Smooth muscle cell (in vitro differentiated cells): ENCODE data around the gene ZNF654. TPM values are rescaled to one million over a fixed set of nuclear protein-coding genes. Genes with fewer than 3 reads are reported as not detected.
A peak's percentile ranks its signal among the peaks of the same experiment; 100 is the strongest.

ENCODE experiments used
- DNase-seq: peaks from one replicate; lab custom pipeline; 2025; ENCODE audit not compliant: unreplicated experiment; lab: John Stamatoyannopoulos, UW
- H2AFZ ChIP-seq: fragments of 200-600 bp; sonication (generic); 2 replicates; pipeline ENCODE4 v1.6.0; 2016; ENCODE audit warnings: antibody characterized with exemption, low read depth, mild to moderate bottlenecking
- H3F3A ChIP-seq: fragments of 200-600 bp; sonication (generic); 2 replicates; pipeline ENCODE4 v1.6.0; 2017; ENCODE audit warnings: antibody characterized with exemption, low read depth
- H3K27ac ChIP-seq: fragments of 200-600 bp; sonication (generic); 2 replicates; pipeline ENCODE4 v1.5.1; 2016; ENCODE audit warnings: low read depth, mild to moderate bottlenecking
- H3K27me3 ChIP-seq: fragments of 200-600 bp; sonication (generic); 2 replicates; pipeline ENCODE4 v1.6.1; 2016; ENCODE audit warnings: low read depth, mild to moderate bottlenecking
- H3K36me3 ChIP-seq: fragments of 200-600 bp; sonication (generic); 2 replicates; pipeline ENCODE4 v1.5.1; 2016; ENCODE audit warnings: low read depth
- H3K4me1 ChIP-seq: fragments of 200-600 bp; sonication (generic); 2 replicates; pipeline ENCODE4 v1.5.1; 2016; ENCODE audit warnings: low read depth
- H3K4me2 ChIP-seq: fragments of 200-600 bp; sonication (generic); 2 replicates; pipeline ENCODE4 v1.6.0; 2016; ENCODE audit warnings: mild to moderate bottlenecking
- H3K4me3 ChIP-seq: fragments of 200-600 bp; sonication (generic); 2 replicates; pipeline ENCODE4 v1.5.1; 2016; ENCODE audit warnings: mild to moderate bottlenecking
- H3K79me2 ChIP-seq: fragments of 200-600 bp; sonication (generic); 2 replicates; pipeline ENCODE4 v1.6.0; 2016; ENCODE audit warnings: low read depth, mild to moderate bottlenecking
- H3K9ac ChIP-seq: fragments of 200-600 bp; sonication (generic); 2 replicates; pipeline ENCODE4 v1.6.0; 2016; ENCODE audit warnings: low read depth
- H3K9me3 ChIP-seq: fragments of 200-600 bp; sonication (generic); replicated peaks from 2 replicates; pipeline ENCODE4 v1.5.1; 2016; ENCODE audit warnings: low read depth
- H4K20me1 ChIP-seq: fragments of 200-600 bp; sonication (generic); 2 replicates; pipeline ENCODE4 v1.6.0; 2016; ENCODE audit warnings: low read depth
- WGBS: methylation state at CpG from one replicate; pipeline ENCODE4 v1.1.7; 2016; ENCODE audit warnings: low lambda C conversion rate; 5-methylcytosine and 5-hydroxymethylcytosine counted together
- polyA plus RNA-seq: library from polyadenylated mRNA; unstranded; fragments of >200 nt; fragmentation: Nextera tagmentation; extraction: Ambion mirVana; gene quantifications from 2 replicates; pipeline ENCODE4 v1.2.1, GENCODE V29; 2016
- total RNA-seq: library from RNA; depleted of rRNA; stranded (reverse); fragments of >200 nt; gene quantifications from 2 replicates; pipeline ENCODE4 v1.2.3, GENCODE V29; 2014
- TF ChIP-seq, protein P1 (sequence below): fragments of 200-600 bp; sonication (generic); IDR thresholded peaks from 2 replicates; pipeline ENCODE4 v1.5.1; 2017; ENCODE audit warnings: borderline replicate concordance, mild to moderate bottlenecking, antibody characterized with exemption; ENCODE audit not compliant: insufficient read depth, poor library complexity, severe bottlenecking

The ZNF654 gene
- total and polyA plus RNA-seq, 2 experiments from 2014 or later = 4.9 to 21.2 TPM

- peak overlapping the region; percentile 99 for H2AFZ ChIP-seq
- no peaks in the 10 kb centered on the region for H3K27me3 ChIP-seq
- H3K4me3 ChIP-seq = peak overlapping the region; percentile 42
- H3K79me2 ChIP-seq = no peaks in the 10 kb centered on the region
- H3K4me1 ChIP-seq = no peaks in the 10 kb centered on the region
- H4K20me1 ChIP-seq = no peaks in the 10 kb centered on the region
- H3K9me3 ChIP-seq = no peaks in the 10 kb centered on the region
- TF ChIP-seq, protein P1, sequence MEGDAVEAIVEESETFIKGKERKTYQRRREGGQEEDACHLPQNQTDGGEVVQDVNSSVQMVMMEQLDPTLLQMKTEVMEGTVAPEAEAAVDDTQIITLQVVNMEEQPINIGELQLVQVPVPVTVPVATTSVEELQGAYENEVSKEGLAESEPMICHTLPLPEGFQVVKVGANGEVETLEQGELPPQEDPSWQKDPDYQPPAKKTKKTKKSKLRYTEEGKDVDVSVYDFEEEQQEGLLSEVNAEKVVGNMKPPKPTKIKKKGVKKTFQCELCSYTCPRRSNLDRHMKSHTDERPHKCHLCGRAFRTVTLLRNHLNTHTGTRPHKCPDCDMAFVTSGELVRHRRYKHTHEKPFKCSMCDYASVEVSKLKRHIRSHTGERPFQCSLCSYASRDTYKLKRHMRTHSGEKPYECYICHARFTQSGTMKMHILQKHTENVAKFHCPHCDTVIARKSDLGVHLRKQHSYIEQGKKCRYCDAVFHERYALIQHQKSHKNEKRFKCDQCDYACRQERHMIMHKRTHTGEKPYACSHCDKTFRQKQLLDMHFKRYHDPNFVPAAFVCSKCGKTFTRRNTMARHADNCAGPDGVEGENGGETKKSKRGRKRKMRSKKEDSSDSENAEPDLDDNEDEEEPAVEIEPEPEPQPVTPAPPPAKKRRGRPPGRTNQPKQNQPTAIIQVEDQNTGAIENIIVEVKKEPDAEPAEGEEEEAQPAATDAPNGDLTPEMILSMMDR = no peak
- H3K27ac ChIP-seq = no peak overlapping the region
- H3K36me3 ChIP-seq = no peaks in the 10 kb centered on the region
- DNase-seq = no peak
- 65% methylated on average over 1 of the region's 1 CpG for WGBS
- H3K9ac ChIP-seq = no peak overlapping the region
- H3K4me2 ChIP-seq = peak overlapping the region; percentile 80
- H3F3A ChIP-seq = no peaks in the 10 kb centered on the region
Observed at GRCh38 chr3:88031642-88032077, 27.4 kb upstream of the ZNF654 start.

DNA sequence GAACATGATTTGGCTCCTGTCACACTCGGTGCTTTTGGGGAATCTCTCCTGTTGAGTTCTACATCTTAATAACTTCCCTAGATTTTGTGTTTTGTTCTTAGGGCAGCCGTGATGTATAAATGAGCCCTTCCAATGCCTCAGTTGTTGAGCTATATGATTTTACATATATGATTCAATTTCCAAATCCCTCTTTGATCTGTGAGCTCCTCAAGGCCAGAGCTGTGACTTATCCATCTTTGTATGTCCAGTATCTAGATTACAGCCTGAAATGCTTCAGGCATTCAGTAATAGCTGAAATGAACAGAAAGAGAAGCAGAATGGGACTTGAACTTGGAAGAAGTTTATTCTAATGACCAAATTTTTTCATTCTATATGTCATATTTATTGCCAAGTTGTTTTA lies 26.8 kb upstream of the ZNF654 start:
- no peaks in the 10 kb centered on the region for H3K4me1 ChIP-seq
- H3K9me3 ChIP-seq = no peaks in the 10 kb centered on the region
- TF ChIP-seq, protein P1 = no peak
- no peaks in the 10 kb centered on the region for H3K79me2 ChIP-seq
- no peaks in the 10 kb centered on the region for H3F3A ChIP-seq
- H3K9ac ChIP-seq = no peak overlapping the region
- no peaks in the 10 kb centered on the region for H3K36me3 ChIP-seq
- peak overlapping the region; percentile 80 for H3K4me2 ChIP-seq
- H4K20me1 ChIP-seq = no peaks in the 10 kb centered on the region
- H3K27me3 ChIP-seq = no peaks in the 10 kb centered on the region
- DNase-seq = no peak
- no peak overlapping the region for H3K27ac ChIP-seq
- peak overlapping the region; percentile 42 for H3K4me3 ChIP-seq
- peak overlapping the region; percentile 99 for H2AFZ ChIP-seq
- 90% methylated on average over 2 of the region's 2 CpGs for WGBS

- Histone ChIP-seq H3K4me2 (no peak overlapping the region), H3F3A (no peaks in the 10 kb centered on the region), H3K27ac (no peak overlapping the region), H3K4me1 (no peaks in the 10 kb centered on the region), H3K9me3 (no peaks in the 10 kb centered on the region), H3K4me3 (no peak overlapping the region), H3K27me3 (no peaks in the 10 kb centered on the region), H3K9ac (no peak overlapping the region), H2AFZ (no peak overlapping the region), H3K36me3 (no peaks in the 10 kb centered on the region), H4K20me1 (no peaks in the 10 kb centered on the region), H3K79me2 (no peaks in the 10 kb centered on the region)
- no peak for DNase-seq
- 80% methylated on average over 2 of the region's 2 CpGs for WGBS
- TF ChIP-seq, protein P1 = no peak
Observed at GRCh38 chr3:88033079-88033478, 26.0 kb upstream of the ZNF654 start.

DNA sequence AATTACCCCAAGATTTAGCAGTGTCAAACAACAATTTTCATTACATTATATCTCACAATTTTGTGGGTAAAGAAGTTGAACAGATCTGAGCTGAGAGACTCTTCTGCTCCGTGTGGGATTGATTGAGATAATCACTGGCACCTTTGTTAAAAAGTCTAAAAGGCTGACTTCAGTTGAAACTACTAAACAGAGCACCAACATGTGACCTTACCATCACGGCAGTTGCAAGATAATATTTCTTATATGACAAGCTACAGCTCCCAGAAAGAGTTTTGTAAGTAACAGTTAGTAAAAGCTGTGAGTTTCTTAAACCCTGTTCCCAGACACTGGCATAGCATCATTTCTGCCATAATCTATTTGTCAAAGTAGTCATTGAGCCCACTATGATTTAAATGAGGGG lies 25.2 kb upstream of the ZNF654 start:
- Histone ChIP-seq H3F3A (no peaks in the 10 kb centered on the region), H2AFZ (peak overlapping the region; percentile 55), H3K9ac (no peak overlapping the region), H3K79me2 (no peaks in the 10 kb centered on the region), H4K20me1 (no peaks in the 10 kb centered on the region), H3K4me2 (no peak overlapping the region), H3K4me3 (no peak overlapping the region), H3K9me3 (no peaks in the 10 kb centered on the region), H3K27me3 (no peaks in the 10 kb centered on the region), H3K4me1 (no peaks in the 10 kb centered on the region), H3K27ac (no peak overlapping the region), H3K36me3 (no peaks in the 10 kb centered on the region)
- TF ChIP-seq, protein P1 = no peak
- 35% methylated on average over 2 of the region's 2 CpGs for WGBS
- no peak for DNase-seq
